GM19324 (cell line): ENCODE data around the gene THG1L.

Experiments
- ATAC-seq: cut with Tn5 transposase; IDR thresholded peaks from one replicate; pipeline ENCODE4 v1.9.1; 2021; ENCODE audit warnings: mild to moderate bottlenecking, moderate library complexity; ENCODE audit not compliant: unreplicated experiment, low FRiP score

The THG1L gene

DNA sequence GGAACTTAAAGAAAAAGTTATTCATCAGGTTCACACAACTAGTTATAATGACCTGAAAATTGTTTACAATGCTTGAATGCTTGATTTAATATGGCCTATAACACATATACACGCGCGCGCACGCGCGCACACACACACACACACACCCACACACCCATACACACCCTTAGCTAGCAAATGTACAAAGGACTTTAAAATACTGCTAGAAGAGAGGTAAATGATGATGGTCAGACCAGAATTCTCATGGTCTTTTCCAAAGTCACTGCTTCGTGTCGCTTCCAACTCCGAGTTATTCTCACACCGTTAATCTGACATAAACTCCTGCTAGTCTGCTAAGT lies 18.2 kb downstream of the THG1L start:
- ATAC-seq = no peak

DNA sequence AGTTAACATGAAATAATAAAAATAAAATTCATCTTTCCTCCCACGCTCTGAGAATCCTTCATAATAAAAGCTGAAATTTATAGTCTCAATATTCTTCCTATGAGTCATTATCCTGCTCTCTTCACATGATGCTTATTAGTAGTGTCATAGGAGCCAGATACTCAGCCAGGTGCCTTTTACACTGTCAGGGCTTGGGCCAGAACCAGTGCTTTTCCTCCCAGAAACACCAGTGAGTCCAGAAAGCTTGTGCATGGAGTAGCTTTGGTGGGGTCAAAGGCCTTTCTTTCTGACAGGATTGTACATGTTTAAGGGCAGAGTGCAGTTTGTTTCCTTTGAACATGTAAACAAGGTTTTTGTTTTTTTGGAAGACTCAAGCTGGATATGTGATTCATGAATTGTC lies 19.1 kb downstream of the THG1L start:
- no peak for ATAC-seq

DNA sequence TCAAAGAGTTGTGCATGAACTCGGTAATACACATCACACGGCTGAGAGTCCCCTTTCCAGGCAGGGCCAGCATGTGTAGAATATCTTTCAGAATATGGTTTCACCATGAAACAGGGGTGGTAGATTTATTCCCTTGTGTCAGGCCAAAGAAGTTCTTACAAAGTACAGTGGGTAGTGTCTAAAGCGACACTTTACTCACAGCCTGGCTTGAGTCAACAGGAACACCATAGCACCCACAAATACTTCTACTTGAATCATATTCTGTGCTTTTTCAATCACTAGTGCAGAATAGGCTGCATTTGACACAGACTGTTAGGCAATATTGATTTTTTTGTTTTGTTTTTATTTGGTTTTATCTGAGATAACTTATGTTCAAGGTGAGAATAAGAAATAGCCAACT lies 24.9 kb downstream of the THG1L start:
- no peak for ATAC-seq

DNA sequence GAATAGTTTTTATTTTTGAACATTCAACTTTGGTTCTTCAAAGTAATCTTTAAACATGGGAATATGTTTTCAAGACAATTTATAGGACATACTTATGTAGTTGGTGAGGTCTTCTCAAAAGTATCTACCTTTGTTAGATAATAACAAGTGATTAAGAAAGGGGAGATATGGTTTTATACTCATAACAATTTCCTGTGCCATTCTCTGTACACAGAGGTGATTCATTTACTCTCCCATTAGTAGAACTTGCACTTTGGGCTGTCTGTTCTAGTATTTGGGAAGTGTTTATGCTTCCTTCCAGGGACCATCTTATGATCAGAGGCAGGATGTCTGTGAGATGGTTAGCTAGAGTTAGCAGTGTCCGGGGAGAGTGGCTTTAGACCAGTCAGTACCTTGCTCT lies 27.5 kb downstream of the THG1L start:
- no peak for ATAC-seq

DNA sequence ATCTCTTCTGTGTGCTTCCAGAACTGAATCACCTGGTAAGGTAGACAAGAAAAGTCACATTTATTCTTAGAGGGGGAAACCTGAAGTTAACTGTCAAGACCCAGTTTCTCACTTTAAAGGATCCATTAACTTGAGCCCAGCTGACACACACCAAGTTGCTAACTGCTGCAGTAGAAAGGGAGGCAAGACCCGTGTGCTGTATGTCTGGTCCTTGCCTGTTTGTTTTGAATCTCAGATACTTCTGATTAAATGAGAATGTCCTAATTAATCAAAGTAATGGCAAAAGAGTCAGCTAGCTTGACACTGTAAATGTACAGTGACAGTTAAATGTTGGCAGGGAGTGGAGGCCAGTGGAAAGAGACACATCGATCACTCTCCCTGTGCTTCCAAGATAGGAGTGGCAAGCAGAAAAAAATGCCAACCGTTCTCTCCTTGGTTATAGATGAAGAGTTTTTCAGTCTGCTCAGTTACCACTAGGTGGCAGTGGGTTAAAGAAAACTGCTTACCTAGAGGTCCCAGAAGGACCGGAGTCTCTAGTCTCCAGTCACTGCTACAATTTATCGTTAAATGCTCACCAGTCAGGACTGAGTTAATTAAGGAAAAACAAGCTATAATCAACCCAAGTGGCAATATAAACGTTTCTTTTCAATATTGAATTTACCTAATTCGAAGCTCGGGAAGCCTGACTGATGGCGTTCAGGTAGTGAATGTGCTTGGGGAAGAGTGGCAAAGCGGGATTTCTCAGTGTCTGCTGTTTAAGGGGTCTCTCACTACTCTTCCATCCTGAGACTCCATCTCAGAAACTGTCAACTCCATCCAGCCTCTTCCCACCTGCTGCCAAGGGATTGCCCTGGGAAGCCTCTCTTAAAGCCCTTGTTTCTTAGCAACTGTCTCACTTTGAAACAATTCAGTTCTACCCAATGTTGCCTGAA lies 30.7 kb downstream of the THG1L start:
- ATAC-seq = peak; percentile 55

DNA sequence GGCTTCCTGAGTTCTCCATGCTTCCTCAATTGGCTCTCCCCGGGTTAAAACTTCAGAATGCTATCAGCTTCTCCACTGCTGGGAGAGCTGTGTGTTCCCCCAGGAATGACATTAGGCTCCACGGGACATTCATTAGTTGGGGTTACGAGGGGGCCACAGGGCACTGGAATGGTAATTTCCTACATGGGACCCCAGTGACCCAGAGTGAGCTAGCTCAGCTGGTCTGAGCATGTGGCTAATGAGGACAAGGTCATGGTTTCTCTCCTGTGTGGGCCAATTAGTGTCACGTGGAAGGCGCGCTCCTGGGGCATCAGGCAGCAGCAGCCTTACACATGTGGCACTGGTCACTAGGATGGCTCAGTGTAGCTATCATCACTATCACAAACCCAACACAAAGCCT lies 33.3 kb downstream of the THG1L start:
- ATAC-seq = no peak

DNA sequence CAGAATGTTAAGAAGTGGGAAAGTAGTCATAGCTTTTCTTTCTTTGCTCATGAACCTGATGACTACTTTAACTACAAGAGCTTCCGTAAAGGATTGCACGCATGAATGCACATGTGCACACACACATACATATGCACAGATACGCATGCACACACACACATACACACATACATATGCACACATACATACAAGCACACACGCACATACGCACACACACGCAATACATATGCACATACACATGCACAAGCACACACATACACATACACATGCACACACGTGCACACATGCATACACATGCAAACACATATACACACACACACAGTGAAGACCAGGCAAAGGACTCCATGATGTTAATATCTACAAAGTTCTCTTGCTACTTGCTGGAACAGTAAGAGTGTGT lies 35.2 kb downstream of the THG1L start:
- ATAC-seq = no peak

DNA sequence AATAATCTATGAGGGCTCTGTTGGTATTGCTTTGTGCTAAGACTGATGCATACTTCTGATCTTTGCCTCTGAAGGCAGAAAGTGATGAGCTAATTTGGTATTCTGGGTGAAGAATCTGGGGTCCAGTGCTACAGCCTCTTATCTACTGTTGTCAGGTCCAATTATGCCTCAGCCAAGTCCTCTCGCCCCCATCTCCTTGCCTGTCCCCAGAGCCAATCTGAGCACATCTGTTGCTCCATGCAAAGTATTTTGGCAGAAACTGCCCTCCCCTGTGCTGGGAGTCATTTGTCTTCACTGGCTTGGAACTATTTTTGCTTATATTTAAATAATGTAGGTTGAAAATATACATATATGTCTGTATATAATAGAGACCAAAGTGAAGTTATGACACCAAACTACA lies 35.7 kb downstream of the THG1L start:
- no peak for ATAC-seq

DNA sequence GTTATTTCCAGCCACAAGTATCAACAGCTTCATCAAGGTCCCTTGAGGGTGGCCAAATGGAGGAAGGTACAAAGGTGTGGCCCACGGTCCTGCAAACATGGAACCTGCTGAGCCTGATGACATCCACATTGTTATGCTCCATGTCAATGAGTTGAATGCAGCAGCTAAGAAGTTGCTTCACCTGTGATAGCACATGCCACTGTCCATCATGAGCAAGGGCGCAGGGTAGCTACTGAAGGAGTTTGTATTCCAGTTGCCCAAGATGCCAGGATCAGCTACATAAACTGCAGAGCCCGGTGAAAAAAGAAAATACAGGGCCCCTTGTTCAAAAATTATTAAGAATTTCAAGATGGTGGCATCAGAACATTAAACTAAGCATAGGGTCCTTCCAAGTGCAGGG lies 36.5 kb downstream of the THG1L start:
- ATAC-seq = no peak

DNA sequence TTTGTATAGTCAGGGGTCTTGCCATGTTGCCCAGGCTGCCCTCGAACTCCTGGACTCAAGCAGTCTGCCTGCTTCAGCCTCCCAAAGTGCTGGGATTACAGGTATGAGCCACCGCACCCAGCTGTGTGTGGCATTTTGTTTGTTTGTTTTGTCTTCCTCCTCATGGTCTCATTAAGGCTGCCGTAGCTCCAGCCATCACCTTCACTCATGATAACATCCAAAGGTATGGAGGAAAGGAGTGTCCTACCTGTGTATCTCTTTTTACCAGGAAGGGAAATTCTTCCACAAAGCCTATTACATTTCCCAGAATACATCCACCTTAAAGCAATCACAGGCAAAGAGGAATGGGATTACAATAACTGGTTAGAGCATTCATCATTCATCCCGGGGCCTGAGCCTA lies 39.4 kb downstream of the THG1L start:
- no peak for ATAC-seq

DNA sequence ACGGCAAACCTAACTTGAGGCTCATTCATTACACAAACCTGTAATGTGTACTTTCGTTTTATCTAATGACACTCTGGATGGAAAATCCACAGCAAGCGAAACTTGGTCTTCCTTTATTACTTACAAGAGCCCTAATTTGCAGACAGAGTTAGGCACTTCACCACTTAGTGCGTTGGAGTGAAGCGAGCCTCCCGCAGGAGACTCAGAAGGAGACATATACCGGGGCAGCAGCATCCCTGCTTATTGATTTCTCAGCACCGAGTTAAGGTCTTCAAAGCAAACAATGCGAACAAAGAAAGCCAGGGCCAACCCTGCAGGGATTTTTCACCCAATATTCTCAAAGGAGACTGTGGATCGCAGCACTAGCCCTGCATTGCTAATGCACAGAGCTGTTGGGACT lies 40.9 kb downstream of the THG1L start:
- no peak for ATAC-seq

DNA sequence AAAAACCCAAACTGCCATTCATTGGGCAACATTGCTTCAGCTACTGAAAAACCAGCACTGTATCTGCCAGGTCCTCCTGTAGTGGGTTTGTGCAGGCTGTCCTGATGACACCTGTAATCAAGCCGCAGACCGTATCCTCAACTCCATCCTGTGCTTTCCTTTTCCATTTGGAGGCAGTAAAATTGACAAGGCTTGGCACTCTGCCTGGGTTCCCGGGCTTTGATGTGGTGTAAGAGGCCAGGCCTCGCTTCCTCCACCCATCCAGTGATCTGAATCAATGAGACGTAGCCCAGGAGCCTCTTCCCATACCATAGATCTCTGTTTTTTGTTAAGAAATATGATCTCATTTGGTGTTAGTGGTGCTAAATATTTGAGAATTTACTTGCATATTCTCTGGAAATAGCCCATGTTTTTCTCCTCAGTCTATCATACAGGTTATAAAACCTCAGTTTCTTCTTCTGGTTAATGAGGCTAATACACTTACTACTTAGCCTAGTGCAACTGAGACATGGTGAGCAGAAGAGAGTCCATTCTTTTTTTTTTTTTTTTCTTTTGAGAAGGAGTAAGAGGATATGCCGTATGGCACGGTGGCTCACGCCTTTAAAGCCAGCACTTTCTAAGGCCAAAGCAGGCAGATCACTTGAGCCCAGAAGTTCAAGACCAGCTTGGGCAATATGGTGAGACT lies 47.0 kb downstream of the THG1L start:
- ATAC-seq = no peak

DNA sequence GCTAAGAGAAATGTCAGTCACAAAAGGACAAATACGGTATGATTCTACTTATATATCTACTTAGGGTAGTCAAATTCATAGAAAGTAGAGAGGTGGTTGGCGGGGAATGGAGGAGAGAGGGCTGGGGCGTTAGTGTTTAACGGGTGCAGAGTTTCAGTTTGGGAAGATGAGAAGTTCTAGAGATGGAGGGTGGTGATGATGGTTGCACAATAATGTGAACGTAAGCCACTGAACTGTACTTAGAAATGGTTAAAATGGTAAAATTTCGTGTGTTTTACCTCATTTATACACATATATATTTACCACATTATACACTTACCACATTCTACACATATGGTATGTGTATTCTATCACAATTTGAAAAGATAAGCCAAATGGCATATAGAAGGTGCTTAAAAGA lies 48.0 kb downstream of the THG1L start:
- ATAC-seq = no peak

DNA sequence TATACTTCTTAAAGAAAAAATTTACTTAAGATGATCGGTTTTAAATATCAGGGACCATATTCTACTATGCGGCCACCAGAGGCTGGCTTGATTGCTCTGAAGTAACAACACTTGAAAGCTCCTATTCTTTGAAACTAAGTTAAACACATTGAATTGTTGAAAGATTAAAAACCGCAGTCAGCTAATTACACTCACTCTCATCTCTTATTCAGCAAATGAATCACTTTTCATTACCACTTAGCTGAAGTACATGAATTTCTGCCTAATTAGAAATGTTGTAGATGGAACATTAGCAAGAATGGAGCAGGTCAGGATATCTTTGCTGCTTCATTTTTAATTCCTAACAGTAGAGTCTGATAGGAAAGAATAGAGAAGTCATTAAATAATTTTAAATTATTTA lies 54.6 kb downstream of the THG1L start:
- ATAC-seq = no peak
